GM23338 (cell line): Measurements from ENCODE around the gene IL36B. TPM values are rescaled to one million over a fixed set of nuclear protein-coding genes. Genes with fewer than 3 reads are reported as not detected.

Source experiments
- ATAC-seq: fragments of 200-7000 bp; cut with Tn5 transposase; 3 replicates; pipeline ENCODE4 v1.9.1; 2020
- DNase-seq: peaks from one replicate; pipeline ENCODE4 v3.0.0-alpha.2; 2015; ENCODE audit warnings: low spot score
- H2AFZ ChIP-seq: fragments of 200-600 bp; sonication (generic); 2 replicates; pipeline ENCODE4 v1.8.0; 2016; ENCODE audit warnings: antibody characterized with exemption, mild to moderate bottlenecking, moderate library complexity
- H3F3A ChIP-seq: fragments of 200-600 bp; sonication (generic); replicated peaks from 2 replicates; pipeline ENCODE4 v1.8.0; 2017; ENCODE audit warnings: antibody characterized with exemption, mixed run types, low read depth
- H3K27ac ChIP-seq: fragments of 200-600 bp; sonication (generic); 2 replicates; pipeline ENCODE4 v1.6.1; 2016; ENCODE audit warnings: low read depth
- H3K27me3 ChIP-seq: fragments of 200-600 bp; sonication (generic); 2 replicates; pipeline ENCODE4 v1.8.0; 2016; ENCODE audit warnings: mild to moderate bottlenecking, mixed run types, moderate library complexity; ENCODE audit not compliant: insufficient read depth
- H3K36me3 ChIP-seq: fragments of 200-600 bp; sonication (generic); 2 replicates; pipeline ENCODE4 v1.8.0; 2016; ENCODE audit warnings: mild to moderate bottlenecking; ENCODE audit not compliant: insufficient read depth
- H3K4me1 ChIP-seq: fragments of 200-600 bp; sonication (generic); 2 replicates; pipeline ENCODE4 v1.8.0; 2016; ENCODE audit warnings: mild to moderate bottlenecking, moderate library complexity; ENCODE audit not compliant: insufficient read depth
- H3K4me2 ChIP-seq: fragments of 200-600 bp; sonication (generic); 2 replicates; pipeline ENCODE4 v1.7.1; 2017; ENCODE audit warnings: mixed run types
- H3K4me3 ChIP-seq: fragments of 200-600 bp; sonication (generic); 2 replicates; pipeline ENCODE4 v1.6.1; 2016; ENCODE audit warnings: mixed run types
- H3K79me2 ChIP-seq: fragments of 200-600 bp; sonication (generic); replicated peaks from 2 replicates; pipeline ENCODE4 v1.8.0; 2017; ENCODE audit warnings: mild to moderate bottlenecking; ENCODE audit not compliant: insufficient read depth
- H3K9me2 ChIP-seq: fragments of 200-600 bp; sonication (generic); 2 replicates; pipeline ENCODE4 v1.8.0; 2017; ENCODE audit not compliant: insufficient read depth
- H4K20me1 ChIP-seq: fragments of 200-600 bp; sonication (generic); replicated peaks from 2 replicates; pipeline ENCODE4 v1.8.0; 2017; ENCODE audit warnings: mild to moderate bottlenecking; ENCODE audit not compliant: insufficient read depth
- H3K27ac Mint-ChIP-seq: 2 replicates; pipeline ENCODE4 v1.8.0; 2020; ENCODE audit warnings: inconsistent platforms, mild to moderate bottlenecking, moderate library complexity, mixed read lengths
- H3K27me3 Mint-ChIP-seq: 3 replicates; pipeline ENCODE4 v1.8.0; 2022; ENCODE audit warnings: low read depth, mild to moderate bottlenecking, moderate library complexity, mixed read lengths, inconsistent platforms; ENCODE audit not compliant: insufficient read depth, poor library complexity
- H3K36me3 Mint-ChIP-seq: 3 replicates; pipeline ENCODE4 v1.8.0; 2021; ENCODE audit warnings: low read depth, mild to moderate bottlenecking, inconsistent platforms, moderate library complexity, mixed read lengths
- H3K4me1 Mint-ChIP-seq: 3 replicates; pipeline ENCODE4 v1.8.0; 2020; ENCODE audit warnings: mild to moderate bottlenecking, inconsistent platforms, mixed read lengths
- H3K4me3 Mint-ChIP-seq: 3 replicates; pipeline ENCODE4 v1.8.0; 2021; ENCODE audit warnings: moderate library complexity, mild to moderate bottlenecking, inconsistent platforms, mixed read lengths
- H3K9me3 Mint-ChIP-seq: 3 replicates; pipeline ENCODE4 v1.8.0; 2020; ENCODE audit warnings: moderate library complexity, mild to moderate bottlenecking, inconsistent platforms, mixed read lengths
- CREB1 ChIP-seq: fragments of 250-450 bp; sonication (Bioruptor Pico); IDR thresholded peaks from 2 replicates; pipeline ENCODE4 v1.5.0; 2020; ENCODE audit warnings: low read depth, mild to moderate bottlenecking, moderate library complexity
- CTCF ChIP-seq, 2 experiments: fragments of 200-600 bp in 1 of 2; sonication (generic) in 1 of 2; conservative IDR thresholded peaks; 2 replicates each; pipeline versions ENCODE4 v1.5.1 to v1.6.1; 2016 to 2017; ENCODE audit warnings: antibody characterized with exemption in 2 of 2, low read depth in 2 of 2, mild to moderate bottlenecking in 2 of 2, moderate library complexity in 1 of 2
- ETS1 ChIP-seq: IDR thresholded peaks from 2 replicates; pipeline ENCODE4 v1.6.1; 2016; ENCODE audit warnings: antibody characterized with exemption
- EZH2 ChIP-seq: fragments of 200-600 bp; sonication (generic); IDR thresholded peaks from one replicate; pipeline ENCODE4 v1.8.0; 2017; ENCODE audit warnings: antibody characterized with exemption, mild to moderate bottlenecking, low read depth; ENCODE audit not compliant: unreplicated experiment
- EZH2phosphoT487 ChIP-seq: fragments of 200-600 bp; sonication (generic); IDR thresholded peaks from one replicate; pipeline ENCODE4 v1.8.1; 2018; ENCODE audit warnings: antibody characterized with exemption; ENCODE audit not compliant: unreplicated experiment
- JUNB ChIP-seq: IDR thresholded peaks from one replicate; pipeline ENCODE4 v1.6.1; 2016; ENCODE audit warnings: antibody characterized with exemption; ENCODE audit not compliant: unreplicated experiment
- NANOG ChIP-seq: IDR thresholded peaks from 2 replicates; pipeline ENCODE4 v1.6.1; 2016; ENCODE audit warnings: antibody characterized with exemption, borderline replicate concordance
- POLR2AphosphoS5 ChIP-seq: IDR thresholded peaks from 2 replicates; pipeline ENCODE4 v1.6.1; 2016; ENCODE audit warnings: antibody characterized with exemption, low read depth
- REST ChIP-seq: IDR thresholded peaks from one replicate; pipeline ENCODE4 v1.6.1; 2018; ENCODE audit warnings: antibody characterized with exemption; ENCODE audit not compliant: unreplicated experiment
- STAT1 ChIP-seq: IDR thresholded peaks from one replicate; pipeline ENCODE4 v1.6.1; 2016; ENCODE audit warnings: antibody characterized with exemption; ENCODE audit not compliant: unreplicated experiment
- ZNF114 ChIP-seq: fragments of 250-450 bp; sonication (Bioruptor Pico); IDR thresholded peaks from 2 replicates; pipeline ENCODE4 v1.5.0; 2020; ENCODE audit warnings: mild to moderate bottlenecking, moderate library complexity
- ZNF331 ChIP-seq: fragments of 250-450 bp; sonication (Bioruptor Pico); IDR thresholded peaks from 2 replicates; pipeline ENCODE4 v1.5.0; 2020; ENCODE audit warnings: low read depth, mild to moderate bottlenecking, moderate library complexity
- ZNF462 ChIP-seq: fragments of 250-450 bp; sonication (Bioruptor Pico); IDR thresholded peaks from 2 replicates; pipeline ENCODE4 v1.5.0; 2020; ENCODE audit warnings: mild to moderate bottlenecking, moderate library complexity
- polyA plus RNA-seq: library from polyadenylated mRNA; unstranded; fragments of >200 nt; fragmentation: Nextera tagmentation; extraction: Ambion mirVana; gene quantifications from 2 replicates; pipeline ENCODE4 v1.2.1, GENCODE V29; 2016
- total RNA-seq: library from RNA; depleted of rRNA; stranded (reverse); fragments of >200 nt; shearing (Covaris generic); gene quantifications from 2 replicates; pipeline ENCODE4 v1.2.3, GENCODE V29; 2014

Gene IL36B
- total and polyA plus RNA-seq, 2 experiments from 2014 or later = not detected

- no peak for DNase-seq
- Histone ChIP-seq H3F3A (no peaks in the 10 kb centered on the region), H3K27me3 (no peaks in the 10 kb centered on the region), H2AFZ (no peak overlapping the region), H3K36me3 (no peaks in the 10 kb centered on the region), H3K4me2 (no peak overlapping the region), H3K4me1 (peaks cover 5% of the 10 kb centered on the region; the same call in 1 of the 2 replicates), H3K4me3 (no peak overlapping the region), H3K9me2 (peaks cover 5% of the 10 kb centered on the region; the same call in 1 of the 2 replicates), H3K79me2 (no peaks in the 10 kb centered on the region), H3K27ac (no peak overlapping the region), H4K20me1 (no peaks in the 10 kb centered on the region)
- no peaks in the 10 kb centered on the region for H3K36me3 Mint-ChIP-seq
- H3K4me3 Mint-ChIP-seq = no peak overlapping the region
- peaks cover 13% of the 10 kb centered on the region for H3K4me1 Mint-ChIP-seq
- H3K9me3 Mint-ChIP-seq = peaks cover 2% of the 10 kb centered on the region; the same call in 2 of the 3 replicates
- H3K27me3 Mint-ChIP-seq = peaks cover 3% of the 10 kb centered on the region
- no peak overlapping the region for H3K27ac Mint-ChIP-seq
- no peak for ATAC-seq
- TF ChIP-seq EZH2phosphoT487 = no peak
- no peak for TF ChIP-seq ZNF331
- TF ChIP-seq JUNB = no peak
- no peak for TF ChIP-seq ZNF462 (CRISPR knock-in tag)
- TF ChIP-seq EZH2 = no peak
- TF ChIP-seq POLR2AphosphoS5 = no peak
- no peak for TF ChIP-seq CTCF (conservative IDR thresholded peaks at IDR 0.05; ENCODE audit: low read depth in 2 of 2)
- TF ChIP-seq ZNF114 (CRISPR knock-in tag) = no peak
- TF ChIP-seq NANOG = no peak
- no peak for TF ChIP-seq STAT1
- no peak for TF ChIP-seq REST
- no peak for TF ChIP-seq ETS1
- no peak for TF ChIP-seq CREB1 (CRISPR knock-in tag)
Observed at GRCh38 chr2:113024764-113025163, 27.9 kb downstream of the IL36B start.
